ENCODE measurements around the gene PPIB.

The PPIB gene

DNA sequence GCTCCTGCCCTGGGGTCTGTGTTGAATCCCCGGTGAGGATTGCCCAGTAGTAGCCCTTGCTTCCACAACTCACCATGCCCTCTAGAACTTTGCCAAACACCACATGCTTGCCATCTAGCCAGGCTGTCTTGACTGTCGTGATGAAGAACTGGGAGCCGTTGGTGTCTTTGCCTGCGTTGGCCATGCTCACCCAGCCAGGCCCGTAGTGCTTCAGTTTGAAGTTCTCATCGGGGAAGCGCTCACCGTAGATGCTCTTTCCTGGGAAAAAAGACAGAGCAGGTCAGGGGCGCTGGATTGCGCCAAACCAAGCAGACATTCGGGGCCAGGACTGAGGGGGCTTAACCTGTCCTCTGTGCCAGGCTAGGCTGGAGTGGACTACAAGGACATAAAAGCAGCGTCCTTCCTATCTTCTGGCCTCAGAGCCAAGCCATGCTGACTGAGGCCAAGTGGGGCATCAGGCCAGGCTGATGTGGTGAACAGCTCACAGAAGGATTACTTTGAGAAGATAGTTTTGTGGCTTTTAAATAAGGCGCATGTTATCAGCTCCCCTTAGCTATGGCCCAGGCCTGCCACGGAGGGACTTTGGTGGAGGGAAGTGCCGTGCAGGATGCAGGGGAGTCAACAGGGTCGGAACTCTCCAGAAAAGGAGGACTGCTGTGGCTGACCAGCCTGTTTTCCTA, 6.0 kb downstream of the PPIB start:
- TF ChIP-seq, protein P1, sequence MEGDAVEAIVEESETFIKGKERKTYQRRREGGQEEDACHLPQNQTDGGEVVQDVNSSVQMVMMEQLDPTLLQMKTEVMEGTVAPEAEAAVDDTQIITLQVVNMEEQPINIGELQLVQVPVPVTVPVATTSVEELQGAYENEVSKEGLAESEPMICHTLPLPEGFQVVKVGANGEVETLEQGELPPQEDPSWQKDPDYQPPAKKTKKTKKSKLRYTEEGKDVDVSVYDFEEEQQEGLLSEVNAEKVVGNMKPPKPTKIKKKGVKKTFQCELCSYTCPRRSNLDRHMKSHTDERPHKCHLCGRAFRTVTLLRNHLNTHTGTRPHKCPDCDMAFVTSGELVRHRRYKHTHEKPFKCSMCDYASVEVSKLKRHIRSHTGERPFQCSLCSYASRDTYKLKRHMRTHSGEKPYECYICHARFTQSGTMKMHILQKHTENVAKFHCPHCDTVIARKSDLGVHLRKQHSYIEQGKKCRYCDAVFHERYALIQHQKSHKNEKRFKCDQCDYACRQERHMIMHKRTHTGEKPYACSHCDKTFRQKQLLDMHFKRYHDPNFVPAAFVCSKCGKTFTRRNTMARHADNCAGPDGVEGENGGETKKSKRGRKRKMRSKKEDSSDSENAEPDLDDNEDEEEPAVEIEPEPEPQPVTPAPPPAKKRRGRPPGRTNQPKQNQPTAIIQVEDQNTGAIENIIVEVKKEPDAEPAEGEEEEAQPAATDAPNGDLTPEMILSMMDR (IDR thresholded peaks at IDR 0.05): no peak
- no peak for DNase-seq (ENCODE audit: low spot score)
- H3K4me3 ChIP-seq: no peak overlapping the region
- no peak overlapping the region for H3K27ac ChIP-seq

DNA sequence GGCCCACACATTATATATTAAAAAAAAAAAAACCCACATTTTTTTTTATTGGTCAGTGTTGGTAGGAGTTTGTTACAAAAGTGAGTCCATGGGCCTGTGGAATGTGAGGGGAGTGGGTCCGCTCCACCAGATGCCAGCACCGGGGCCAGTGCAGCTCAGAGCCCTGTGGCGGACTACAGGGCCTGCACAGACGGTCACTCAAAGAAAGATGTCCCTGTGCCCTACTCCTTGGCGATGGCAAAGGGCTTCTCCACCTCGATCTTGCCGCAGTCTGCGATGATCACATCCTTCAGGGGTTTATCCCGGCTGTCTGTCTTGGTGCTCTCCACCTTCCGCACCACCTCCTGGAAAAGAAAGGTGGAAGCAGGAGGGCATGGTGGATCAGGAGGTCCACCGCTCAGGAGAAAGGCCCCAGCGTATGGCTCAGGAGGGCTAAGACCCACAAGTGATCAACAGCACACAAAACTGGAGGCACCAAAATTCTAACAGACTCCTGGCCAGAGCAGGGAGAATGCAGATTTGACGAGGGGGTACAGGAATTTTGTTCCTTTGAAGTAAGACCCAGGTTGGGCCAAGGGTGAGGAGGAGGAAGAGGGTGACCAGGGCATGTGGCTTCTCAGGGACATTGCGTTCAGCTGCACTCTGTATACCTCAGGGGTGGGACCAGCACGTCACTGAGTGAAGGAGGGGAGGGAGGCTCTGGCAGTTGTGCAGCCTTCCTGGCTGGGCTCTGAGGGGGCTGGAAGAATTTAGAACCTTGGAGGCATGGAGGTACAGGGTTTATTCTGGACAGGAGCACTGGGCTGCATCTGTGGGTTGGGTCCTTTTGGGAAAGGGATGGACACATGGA, 6.8 kb downstream of the PPIB start:
- Histone ChIP-seq H3K27ac (no peak overlapping the region), H3K4me3 (no peak overlapping the region)
- TF ChIP-seq, protein P1 (IDR thresholded peaks at IDR 0.05): no peak
- DNase-seq (ENCODE audit: low spot score): no peak

DNA sequence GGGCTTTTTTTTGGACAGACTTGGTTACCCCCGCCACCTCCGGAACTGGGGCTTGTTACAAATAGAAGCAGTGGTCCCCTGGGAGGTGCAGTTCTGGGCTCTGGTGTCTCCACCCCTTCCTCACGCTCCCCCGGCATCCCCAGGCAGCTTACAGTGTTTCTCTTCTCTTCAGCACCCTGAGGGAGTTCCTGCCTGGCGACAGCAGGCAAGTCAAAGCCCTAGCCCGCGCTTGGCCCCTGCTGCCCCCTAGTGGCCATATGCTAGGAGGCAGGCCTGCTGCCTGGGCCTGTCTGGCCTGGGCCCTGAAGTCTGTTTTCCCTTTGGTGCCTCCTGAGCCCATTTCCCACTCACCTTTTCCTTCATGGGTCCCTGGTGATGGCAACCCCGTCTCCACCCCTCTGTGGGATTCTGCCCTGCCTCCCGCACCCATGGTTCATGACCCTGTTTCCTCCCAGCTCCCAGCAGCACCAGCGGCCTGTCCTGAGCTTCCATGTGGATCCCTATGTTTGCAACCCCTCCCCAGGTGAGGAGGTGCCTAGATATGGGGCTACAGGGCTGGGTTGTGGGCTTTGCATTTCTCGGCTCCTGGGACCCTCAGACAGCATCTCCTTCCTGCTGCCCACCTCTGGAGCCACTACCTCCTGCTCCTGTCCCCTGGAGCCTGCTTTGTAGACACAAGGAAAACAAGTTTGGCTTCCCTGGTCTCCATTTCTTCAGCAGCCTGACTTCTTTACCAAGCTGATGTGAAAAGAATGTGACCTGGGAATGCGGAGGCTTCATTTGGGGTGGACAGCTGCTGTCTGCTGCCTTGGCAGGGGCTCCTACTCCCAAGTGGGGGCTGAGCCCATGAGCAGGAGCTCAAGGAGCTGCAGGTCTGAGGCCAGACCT, 9.1 kb downstream of the PPIB start:
- no peak overlapping the region for H3K4me3 ChIP-seq
- no peak overlapping the region for H3K27ac ChIP-seq
- TF ChIP-seq, protein P1 (IDR thresholded peaks at IDR 0.05): peak; percentile 98
- peak; percentile 89 for DNase-seq (ENCODE audit: low spot score)

DNA sequence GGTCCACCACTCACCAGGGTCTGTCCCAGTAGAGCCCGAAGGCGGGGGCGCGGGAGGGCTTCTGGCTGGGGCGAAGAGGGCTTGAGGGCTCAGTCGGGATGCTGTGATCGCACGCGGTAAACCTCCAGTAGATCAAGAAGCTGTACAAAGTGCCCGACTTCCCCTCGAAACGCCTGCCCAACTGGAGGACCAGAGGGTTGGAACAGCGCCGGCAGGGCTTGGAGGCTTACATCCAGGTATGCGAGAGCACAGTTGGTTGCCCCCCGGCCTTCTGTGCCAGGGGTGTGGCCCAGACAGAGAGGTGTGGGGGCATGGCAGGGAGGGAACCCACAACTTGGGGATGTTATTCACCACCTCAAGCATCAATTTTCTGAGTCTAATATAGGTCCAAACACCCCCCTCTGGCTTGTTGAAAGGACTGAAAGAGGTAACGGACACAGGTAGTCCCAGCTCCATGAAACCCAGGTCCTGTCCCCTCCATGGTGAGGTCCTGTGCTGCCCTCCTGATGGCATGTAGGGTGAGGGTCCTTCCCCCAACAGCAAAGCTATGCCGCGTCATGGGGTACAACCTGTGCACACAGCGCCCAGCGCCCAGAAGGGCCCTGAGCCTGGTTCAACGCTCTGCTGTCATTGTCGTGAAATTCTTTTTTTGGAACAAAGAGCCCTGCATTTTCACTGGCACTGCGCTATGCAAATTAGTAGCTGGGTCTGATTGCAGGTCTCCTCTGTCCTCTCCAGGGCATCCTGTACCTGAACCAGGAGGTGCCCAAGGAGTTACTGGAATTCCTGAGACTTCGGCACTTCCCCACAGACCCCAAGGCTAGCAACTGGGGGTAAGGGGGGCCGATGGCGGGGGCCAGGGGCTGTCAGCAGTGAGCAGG, 10.1 kb downstream of the PPIB start:
- TF ChIP-seq, protein P1 (IDR thresholded peaks at IDR 0.05): no peak
- Histone ChIP-seq H3K27ac (no peak overlapping the region), H3K4me3 (peak overlapping the region; percentile 72)
- DNase-seq (ENCODE audit: low spot score): peak; percentile 72

DNA sequence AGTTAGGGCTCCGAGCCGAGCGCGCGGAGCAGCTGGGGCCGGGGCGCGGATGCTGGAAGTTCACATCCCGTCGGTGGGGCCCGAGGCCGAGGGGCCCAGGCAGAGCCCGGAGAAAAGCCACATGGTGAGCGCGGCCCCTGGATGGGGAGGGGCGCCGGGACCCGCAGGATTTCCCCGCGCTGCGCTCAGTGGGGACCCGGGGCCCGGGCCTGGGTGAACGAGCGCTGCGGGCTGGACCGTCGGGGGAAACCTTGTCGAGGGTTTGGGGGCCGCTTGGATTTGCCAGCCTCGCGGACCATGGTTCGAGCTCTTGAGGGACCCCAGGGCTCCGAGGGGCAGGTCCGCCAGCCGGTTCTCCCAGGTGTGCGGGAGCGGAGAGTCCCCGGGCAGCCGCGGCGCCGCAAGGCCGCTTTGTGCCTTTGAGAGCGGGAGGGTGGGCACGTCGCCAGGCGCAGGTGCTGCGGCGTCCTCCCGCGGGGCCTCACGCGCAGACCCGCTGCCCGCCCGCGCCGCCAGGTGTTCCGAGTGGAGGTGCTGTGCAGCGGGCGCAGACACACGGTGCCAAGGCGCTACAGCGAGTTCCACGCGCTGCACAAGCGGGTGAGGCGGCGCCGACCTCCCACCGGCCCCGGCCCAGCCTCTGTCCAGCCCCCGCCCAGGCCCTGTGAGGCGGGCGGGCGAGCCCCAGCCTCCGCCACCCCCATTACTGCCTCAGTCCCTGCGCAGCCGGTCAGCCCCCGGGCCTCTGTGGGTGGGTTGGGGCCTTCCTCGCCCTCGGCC, 10.9 kb downstream of the PPIB start, which contains the start of gene SNX22:
SNX22 (plus strand) TSS at position 5 of the 780 bp plus-strand sequence; CDS start at position 50, 45 bp downstream.
- no peak within 1 kb of the TSS for H3K27ac ChIP-seq
- DNase-seq (ENCODE audit: low spot score): peak; percentile 74
- H3K4me3 ChIP-seq: peak within 1 kb of the TSS; percentile 72
- TF ChIP-seq, protein P1 (IDR thresholded peaks at IDR 0.05): no peak
